Suprapubic skin (tissue), 4 donors: Measurements from ENCODE around the gene FZD1. TPM values are rescaled to one million over a fixed set of nuclear protein-coding genes. Genes with fewer than 3 reads are reported as not detected.
"Not testable (repeated sequence)": the region's sequence is repeated elsewhere in the genome, so short reads cannot be mapped to it uniquely, and the experiment has no call there.

Experiments used
- DNase-seq, 2 donors: peaks; one replicate each; pipeline ENCODE4 v3.0.0-alpha.2; 2019; ENCODE audit warnings: low spot score in 2 of 2
- H3K27ac ChIP-seq: fragments of 200-600 bp; sonication (generic); one replicate; pipeline ENCODE4 v1.5.1; 2019
- H3K27me3 ChIP-seq: fragments of 200-600 bp; sonication (generic); one replicate; pipeline ENCODE4 v1.5.1; 2019
- H3K36me3 ChIP-seq: fragments of 200-600 bp; sonication (generic); one replicate; pipeline ENCODE4 v1.5.1; 2019
- H3K4me1 ChIP-seq: fragments of 200-600 bp; sonication (generic); one replicate; pipeline ENCODE4 v1.5.1; 2019
- H3K4me3 ChIP-seq: fragments of 200-600 bp; sonication (generic); one replicate; pipeline ENCODE4 v1.5.1; 2019; ENCODE audit warnings: mild to moderate bottlenecking
- H3K9me3 ChIP-seq: fragments of 200-600 bp; sonication (generic); one replicate; pipeline ENCODE4 v1.5.1; 2019
- CTCF ChIP-seq, 2 donors: fragments of 200-600 bp in 1 of 2; fragments of 450-650 bp in 1 of 2; sonication (generic) in 1 of 2; IDR thresholded peaks; one replicate each; pipeline ENCODE4 v1.5.1; 2016 to 2019; ENCODE audit warnings: antibody characterized with exemption in 2 of 2, mild to moderate bottlenecking in 1 of 2, moderate library complexity in 1 of 2
- EP300 ChIP-seq: sonication (generic); formaldehyde crosslinking; IDR thresholded peaks from one replicate; pipeline ENCODE4 v1.6.1; 2017; ENCODE audit warnings: antibody characterized with exemption
- POLR2A ChIP-seq, 2 donors: fragments of 450-650 bp; IDR thresholded peaks; one replicate each; pipeline ENCODE4 v1.6.1; 2017; ENCODE audit warnings: antibody characterized with exemption in 2 of 2, mild to moderate bottlenecking in 2 of 2, moderate library complexity in 2 of 2
- POLR2AphosphoS5 ChIP-seq, 3 donors: sonication (generic); formaldehyde crosslinking; IDR thresholded peaks; one replicate each; pipeline ENCODE4 v1.6.1; 2017; ENCODE audit warnings: antibody characterized with exemption in 3 of 3
- WGBS: methylation state at CpG from one replicate; pipeline ENCODE4 v1.1.5; 2018; 5-methylcytosine and 5-hydroxymethylcytosine counted together
- total RNA-seq, 4 donors: library from RNA; depleted of rRNA; stranded (reverse); fragments of >200 nt; gene quantifications; one replicate each; pipeline ENCODE4 v1.1.0, GENCODE V29; 2016

FZD1 gene
- total RNA-seq, 4 donors from 2014 or later, result 23.1 to 43.4 (median 34.9) TPM

GRCh38 chr7:91295576-91295975 is 31.3 kb downstream of the FZD1 start:
- Histone ChIP-seq H3K27ac (no peak overlapping the region), H3K27me3 (no peaks in the 10 kb centered on the region), H3K4me1 (no peaks in the 10 kb centered on the region), H3K36me3 (no peaks in the 10 kb centered on the region), H3K4me3 (no peak overlapping the region), H3K9me3 (no peaks in the 10 kb centered on the region)
- no peak for DNase-seq
- TF ChIP-seq POLR2A (IDR thresholded peaks at IDR 0.05), result no peak
- no peak for TF ChIP-seq POLR2AphosphoS5 (IDR thresholded peaks at IDR 0.05)
- WGBS, result 62% methylated on average over 3 of the region's 3 CpGs

DNA sequence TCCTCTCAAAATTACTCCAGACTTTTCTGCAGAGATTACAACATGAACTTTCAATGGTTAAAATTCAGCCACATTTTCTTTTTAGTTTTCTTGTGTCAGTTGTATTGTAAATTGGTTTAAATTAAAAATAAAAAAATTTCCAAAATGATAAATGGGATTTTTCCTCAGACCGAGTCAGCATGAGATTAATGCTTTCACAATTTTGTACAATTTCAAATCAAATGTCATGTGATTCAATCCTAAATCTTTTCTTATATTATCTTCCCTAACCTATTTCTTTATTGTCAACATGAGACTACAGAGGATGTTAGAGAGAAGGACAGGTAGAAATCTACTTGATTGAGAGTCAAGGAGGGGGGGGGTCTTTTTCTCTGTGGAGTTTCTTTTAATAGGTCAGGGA is 33.7 kb downstream of the FZD1 start:
- no peak overlapping the region for H3K27ac ChIP-seq
- H3K36me3 ChIP-seq, result no peaks in the 10 kb centered on the region
- no peaks in the 10 kb centered on the region for H3K27me3 ChIP-seq
- H3K4me1 ChIP-seq, result no peaks in the 10 kb centered on the region
- TF ChIP-seq EP300, result no peak
- no peak for TF ChIP-seq POLR2A (IDR thresholded peaks at IDR 0.05)
- TF ChIP-seq POLR2AphosphoS5 (IDR thresholded peaks at IDR 0.05), result no peak
- H3K9me3 ChIP-seq, result no peaks in the 10 kb centered on the region
- WGBS, result 92% methylated on average over 1 of the region's 1 CpG
- no peak for DNase-seq
- no peak overlapping the region for H3K4me3 ChIP-seq

GRCh38 chr7:91299952-91300775 is 35.9 kb downstream of the FZD1 start:
- Histone ChIP-seq H3K36me3 (no peaks in the 10 kb centered on the region), H3K27me3 (no peaks in the 10 kb centered on the region), H3K9me3 (no peaks in the 10 kb centered on the region), H3K4me1 (no peaks in the 10 kb centered on the region), H3K27ac (no peak overlapping the region), H3K4me3 (no peak overlapping the region)
- whole genome bisulfite sequencing, result 88% methylated on average over 6 of the region's 6 CpGs
- TF ChIP-seq POLR2AphosphoS5 (IDR thresholded peaks at IDR 0.05) (no peak), EP300 (no peak), POLR2A (IDR thresholded peaks at IDR 0.05) (no peak)
- no peak for DNase-seq

- H3K4me3 ChIP-seq, result no peak overlapping the region
- no peak for DNase-seq
- no peak for TF ChIP-seq EP300
- no peak for TF ChIP-seq CTCF (IDR thresholded peaks at IDR 0.05)
- no peak for TF ChIP-seq POLR2A (IDR thresholded peaks at IDR 0.05)
- no peak for TF ChIP-seq POLR2AphosphoS5 (IDR thresholded peaks at IDR 0.05)
- H3K36me3 ChIP-seq, result no peaks in the 10 kb centered on the region
- WGBS, result 69% methylated on average over 2 of the region's 2 CpGs
- no peaks in the 10 kb centered on the region for H3K4me1 ChIP-seq
- H3K27me3 ChIP-seq, result no peaks in the 10 kb centered on the region
- no peak overlapping the region for H3K27ac ChIP-seq
- H3K9me3 ChIP-seq, result no peaks in the 10 kb centered on the region
Measured at GRCh38 chr7:91302794-91303193, 38.6 kb downstream of the FZD1 start.

DNA sequence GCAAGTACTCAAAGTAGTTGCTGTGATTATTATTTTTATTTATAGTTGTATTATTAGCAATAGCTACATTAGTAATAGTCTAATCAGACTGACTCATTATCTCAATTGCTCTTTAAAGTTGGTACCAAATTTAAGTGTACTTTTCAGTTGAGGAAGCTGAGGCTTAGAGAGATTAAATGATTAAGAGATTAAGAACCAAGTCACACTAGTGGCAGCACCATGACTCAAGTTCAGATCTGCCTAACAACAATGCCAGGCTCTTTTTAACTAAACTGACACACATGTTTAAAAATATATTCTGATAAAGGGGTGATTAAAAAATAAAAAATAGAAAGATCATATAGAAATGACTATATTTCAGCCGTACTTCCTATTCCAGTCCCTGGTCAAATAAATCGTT is 42.0 kb downstream of the FZD1 start:
- WGBS, result 89% methylated on average over 2 of the region's 2 CpGs
- no peaks in the 10 kb centered on the region for H3K36me3 ChIP-seq

DNA sequence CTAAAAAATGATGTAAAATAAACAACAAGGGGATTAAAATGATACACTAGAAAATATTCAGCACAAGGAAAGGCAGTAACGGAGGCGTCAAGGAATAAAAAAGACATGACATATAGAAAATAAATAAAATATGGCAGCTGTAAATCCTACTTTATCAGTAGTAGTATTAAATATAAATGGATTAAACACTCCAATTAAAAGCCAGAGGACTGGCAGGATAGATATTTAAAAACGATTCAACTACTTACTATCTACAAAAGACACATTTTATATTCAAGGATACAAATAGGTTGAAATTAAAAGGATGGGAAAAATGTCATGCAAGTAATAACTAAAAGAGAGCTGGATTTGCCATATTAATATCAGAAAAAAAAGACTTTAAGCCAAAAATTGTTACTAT is 43.2 kb downstream of the FZD1 start:
- TF ChIP-seq POLR2AphosphoS5 (IDR thresholded peaks at IDR 0.05), result no peak
- TF ChIP-seq POLR2A (IDR thresholded peaks at IDR 0.05), result no peak
- TF ChIP-seq CTCF (IDR thresholded peaks at IDR 0.05), result no peak
- TF ChIP-seq EP300, result no peak
- WGBS, result 90% methylated on average over 3 of the region's 3 CpGs

More for the DNA sequence above, 42.0 kb downstream of the FZD1 start:
- Histone ChIP-seq H3K4me3 (no peak overlapping the region), H3K27me3 (no peaks in the 10 kb centered on the region), H3K27ac (no peak overlapping the region), H3K9me3 (no peaks in the 10 kb centered on the region), H3K4me1 (no peaks in the 10 kb centered on the region)
- TF ChIP-seq EP300, result no peak
- TF ChIP-seq POLR2A (IDR thresholded peaks at IDR 0.05), result no peak
- TF ChIP-seq CTCF (IDR thresholded peaks at IDR 0.05), result no peak
- TF ChIP-seq POLR2AphosphoS5 (IDR thresholded peaks at IDR 0.05), result no peak
- DNase-seq, result no peak

GRCh38 chr7:91308191-91308590 is 44.0 kb downstream of the FZD1 start:
- 72% methylated on average over 3 of the region's 3 CpGs for WGBS
- H3K9me3 ChIP-seq, H3K4me1 ChIP-seq, DNase-seq, H3K27ac ChIP-seq, H3K27me3 ChIP-seq, H3K4me3 ChIP-seq, H3K36me3 ChIP-seq: not testable (repeated sequence)

More for the DNA sequence above, 43.2 kb downstream of the FZD1 start:
- no peaks in the 10 kb centered on the region for H3K27me3 ChIP-seq
- H3K27ac ChIP-seq, result no peak overlapping the region
- H3K4me3 ChIP-seq, result no peak overlapping the region
- DNase-seq, result no peak
- no peaks in the 10 kb centered on the region for H3K4me1 ChIP-seq
- H3K36me3 ChIP-seq, result no peaks in the 10 kb centered on the region
- no peaks in the 10 kb centered on the region for H3K9me3 ChIP-seq
